ENCODE data around the gene FABP1.

FABP1 gene

GRCh38 chr2:88110830-88111229 lies 17.0 kb downstream of the FABP1 start:
- DNase-seq: peak; percentile 91

DNA sequence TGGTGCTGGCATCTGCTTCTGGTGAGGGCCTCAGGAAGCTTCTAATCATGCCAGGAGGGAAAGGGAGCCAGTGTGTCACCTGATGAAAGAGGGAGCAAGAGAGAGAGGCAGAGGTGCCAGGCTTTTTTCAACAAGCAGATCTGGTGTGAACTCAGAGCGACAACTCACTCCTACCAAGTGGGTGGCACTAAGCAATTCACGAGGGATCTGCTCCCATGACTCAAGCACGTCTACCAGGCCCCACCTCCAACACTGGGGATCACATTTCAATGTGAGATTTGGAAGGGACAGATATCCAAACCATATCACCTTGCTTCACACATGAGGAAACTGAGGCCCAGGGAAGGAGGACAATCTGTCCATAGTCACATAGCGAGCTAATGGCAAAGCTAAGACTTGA lies 19.1 kb downstream of the FABP1 start:
- DNase-seq: peak; percentile 9

DNA sequence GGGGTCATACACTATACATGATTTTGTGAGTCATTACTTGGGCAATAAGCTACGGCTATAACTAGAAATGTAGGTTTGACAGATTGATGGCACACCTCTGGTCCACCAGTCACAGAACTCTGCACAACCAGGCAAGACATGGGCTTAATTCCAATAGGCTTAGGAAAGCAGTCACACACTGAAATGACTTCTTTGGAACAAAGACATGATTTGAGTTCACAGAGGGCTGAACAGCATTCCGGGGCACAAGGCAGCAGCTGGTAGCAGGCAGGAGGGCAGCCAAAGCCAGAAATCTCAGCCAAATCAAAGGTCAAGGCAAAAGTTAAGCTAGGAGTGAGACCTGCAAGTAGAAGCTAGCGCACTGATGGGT lies 27.4 kb downstream of the FABP1 start:
- DNase-seq: no peak

DNA sequence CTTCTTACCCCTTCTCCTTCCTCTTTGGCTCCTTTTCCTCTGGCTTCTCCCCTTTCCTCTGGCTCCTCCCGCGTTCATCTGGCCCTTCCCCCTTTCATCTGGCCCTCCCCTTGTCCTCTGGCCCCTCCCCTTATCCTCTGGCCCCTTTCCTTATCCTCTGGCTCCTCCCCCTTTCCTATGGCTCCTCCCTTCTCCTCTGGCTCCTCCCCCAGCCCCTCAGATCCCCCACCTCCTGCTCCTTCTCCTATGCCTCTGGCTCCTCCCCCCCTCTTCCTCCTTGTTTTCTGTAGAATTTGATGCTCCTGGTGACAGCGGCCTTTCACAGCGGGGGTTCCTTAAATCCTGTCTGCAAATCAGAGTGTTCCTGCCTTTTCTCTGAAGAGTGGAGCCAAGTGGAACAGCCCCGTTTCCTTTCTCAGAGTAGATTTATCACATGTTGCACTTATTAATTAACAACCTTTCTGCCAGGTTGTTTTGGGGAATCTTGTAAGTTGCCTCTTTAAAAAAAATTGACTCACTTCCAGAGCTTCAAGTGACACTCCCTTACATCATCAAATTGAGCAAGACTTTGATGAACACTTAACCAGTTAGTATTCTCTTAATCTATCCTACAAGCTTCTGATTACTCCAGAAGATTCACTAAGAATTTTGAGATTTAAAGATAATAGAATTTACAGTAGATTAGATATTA lies 27.9 kb downstream of the FABP1 start:
- DNase-seq: peak; percentile 39

- no peak for DNase-seq
Measured at GRCh38 chr2:88098558-88098900, 29.3 kb downstream of the FABP1 start.

GRCh38 chr2:88097891-88098557 lies 29.8 kb downstream of the FABP1 start:
- DNase-seq: no peak

DNA sequence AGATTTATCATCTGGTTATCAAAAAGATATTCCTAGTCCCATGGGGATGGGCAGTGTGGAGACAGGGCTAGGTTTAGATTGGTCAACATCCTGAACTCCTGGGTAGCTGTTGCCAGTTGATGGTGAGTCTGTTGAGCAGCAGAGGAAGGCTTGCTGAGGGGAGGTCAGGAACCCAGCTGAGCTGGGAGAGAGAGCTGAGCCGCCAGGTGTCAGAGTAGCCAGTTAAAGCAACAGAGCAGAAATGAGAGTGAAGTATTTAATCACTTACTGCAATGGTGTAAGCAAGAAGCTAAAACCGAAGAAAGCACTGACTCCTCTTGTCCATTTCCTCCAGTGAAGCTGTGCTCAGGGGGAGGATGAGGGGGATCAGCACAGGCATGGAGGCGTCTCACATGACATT lies 30.7 kb downstream of the FABP1 start:
- no peak for DNase-seq

- DNase-seq: no peak
Measured at GRCh38 chr2:88096708-88097107, 31.2 kb downstream of the FABP1 start.

DNA sequence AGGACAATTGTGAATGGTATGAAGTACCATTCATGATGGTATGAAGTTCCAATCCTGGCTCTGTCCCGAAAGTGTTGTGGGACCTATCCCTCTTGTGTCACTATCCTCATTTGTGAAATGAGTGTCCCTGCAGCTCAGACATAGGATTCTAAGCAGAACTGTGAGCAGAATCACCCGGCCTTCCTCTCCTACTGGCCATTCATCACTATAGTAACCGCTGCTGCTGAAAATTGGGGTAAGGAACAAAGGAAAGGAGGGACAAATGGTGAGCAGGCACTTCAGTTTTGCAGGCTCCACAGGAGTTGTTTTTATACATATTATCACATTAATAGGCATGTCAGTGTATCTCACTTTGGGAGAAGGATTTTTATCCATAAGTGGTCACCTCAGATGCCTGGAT lies 32.8 kb downstream of the FABP1 start:
- DNase-seq: no peak

- DNase-seq: no peak
Measured at GRCh38 chr2:88092773-88093172, 35.1 kb downstream of the FABP1 start.

GRCh38 chr2:88091943-88092342 lies 35.9 kb downstream of the FABP1 start:
- no peak for DNase-seq

DNA sequence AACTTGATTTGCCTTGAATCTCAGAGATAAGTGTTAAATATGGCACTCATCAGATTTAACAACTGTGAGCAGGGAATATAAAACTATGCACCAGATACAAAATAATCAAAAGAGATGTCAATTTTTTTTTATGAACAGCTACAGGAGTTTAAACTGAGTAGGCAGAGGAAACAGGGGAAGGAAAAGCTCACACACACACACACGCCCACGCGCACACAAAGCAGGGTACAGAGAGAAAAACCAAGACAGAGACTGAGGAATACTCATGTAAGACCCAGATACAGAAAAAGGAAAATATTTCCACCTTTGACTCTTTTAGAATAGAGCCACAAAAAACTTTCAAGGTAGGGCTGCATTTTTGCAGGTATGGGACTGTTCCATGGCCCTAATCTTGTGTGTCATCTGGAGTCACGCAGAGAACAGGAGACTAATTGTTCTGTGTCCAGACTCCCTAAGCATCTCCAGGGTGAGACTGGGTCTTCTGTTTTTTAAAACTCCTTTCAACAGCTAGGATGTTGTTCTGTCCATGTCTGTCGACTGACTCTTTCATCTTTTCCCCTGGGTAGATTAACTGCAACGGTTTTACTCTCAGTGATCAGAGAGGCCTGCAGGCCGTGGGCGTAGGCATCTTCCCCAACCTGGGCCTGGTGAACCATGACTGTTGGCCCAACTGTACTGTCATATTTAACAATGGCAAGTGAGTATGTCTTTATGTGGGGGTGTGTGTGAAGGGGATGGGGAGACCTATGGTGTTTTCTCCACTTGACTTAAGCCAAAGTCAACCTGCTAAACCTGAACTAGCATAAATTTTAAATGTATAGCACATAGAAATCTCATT lies 37.2 kb downstream of the FABP1 start:
- no peak for DNase-seq

DNA sequence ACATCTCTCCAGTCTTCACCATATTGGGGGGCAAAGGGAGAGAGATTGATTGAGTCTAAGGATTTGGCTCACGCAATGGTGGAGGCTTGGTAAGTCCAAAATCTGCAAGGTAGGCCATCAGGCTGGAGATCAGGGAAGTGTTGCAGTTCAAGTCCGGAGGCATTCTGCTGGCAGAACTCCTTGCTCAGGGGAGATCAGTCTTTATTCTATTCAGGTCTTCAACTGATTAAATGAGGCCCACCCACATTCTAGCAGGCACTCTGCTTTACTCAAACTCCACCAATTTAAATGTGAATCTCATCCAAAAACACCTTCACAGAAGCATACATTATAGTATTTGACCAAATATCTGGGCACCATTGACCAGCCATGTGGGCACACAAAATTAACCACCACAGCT lies 38.9 kb downstream of the FABP1 start:
- DNase-seq: no peak

DNA sequence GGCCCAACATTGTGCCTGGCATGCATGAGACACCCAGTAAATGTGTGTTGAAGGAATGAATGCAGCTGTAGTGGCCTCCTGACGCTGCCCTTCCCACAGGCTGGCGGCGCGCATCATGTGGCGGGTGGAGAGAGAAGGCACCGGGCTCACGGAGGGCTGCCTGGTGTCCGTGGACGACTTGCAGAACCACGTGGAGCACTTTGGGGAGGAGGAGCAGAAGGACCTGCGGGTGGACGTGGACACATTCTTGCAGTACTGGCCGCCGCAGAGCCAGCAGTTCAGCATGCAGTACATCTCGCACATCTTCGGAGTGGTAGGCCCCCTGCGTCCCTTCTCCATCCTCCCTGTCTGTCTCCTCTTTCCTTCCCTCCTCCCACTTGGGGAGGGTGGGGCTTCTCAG lies 40.1 kb downstream of the FABP1 start:
- DNase-seq: no peak

GRCh38 chr2:88087073-88087472 lies 40.8 kb downstream of the FABP1 start:
- no peak for DNase-seq

DNA sequence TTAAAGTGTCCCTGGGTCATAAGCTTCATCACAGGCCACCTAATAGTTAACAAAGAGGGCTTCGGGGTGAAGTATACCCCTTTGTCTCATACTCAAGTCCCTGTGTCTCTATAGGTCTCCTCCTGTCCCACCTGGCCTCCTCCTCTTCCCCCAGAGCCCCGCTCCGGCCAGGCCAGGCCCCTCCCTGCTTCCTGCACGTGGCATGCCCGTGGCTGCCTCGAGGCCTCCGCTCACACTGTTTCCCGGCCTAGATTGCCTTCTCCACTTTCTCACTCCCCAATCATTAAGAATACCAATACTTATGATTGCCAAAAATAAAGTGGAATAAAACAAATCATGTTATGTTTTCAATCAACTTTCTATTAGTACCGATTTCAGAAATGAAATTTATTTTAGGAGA lies 41.5 kb downstream of the FABP1 start:
- DNase-seq: no peak

GRCh38 chr2:88085602-88086001 lies 42.3 kb downstream of the FABP1 start:
- no peak for DNase-seq

GRCh38 chr2:88085099-88085498 lies 42.8 kb downstream of the FABP1 start:
- DNase-seq: no peak

- DNase-seq: no peak
Measured at GRCh38 chr2:88082781-88083180, 45.1 kb downstream of the FABP1 start.

DNA sequence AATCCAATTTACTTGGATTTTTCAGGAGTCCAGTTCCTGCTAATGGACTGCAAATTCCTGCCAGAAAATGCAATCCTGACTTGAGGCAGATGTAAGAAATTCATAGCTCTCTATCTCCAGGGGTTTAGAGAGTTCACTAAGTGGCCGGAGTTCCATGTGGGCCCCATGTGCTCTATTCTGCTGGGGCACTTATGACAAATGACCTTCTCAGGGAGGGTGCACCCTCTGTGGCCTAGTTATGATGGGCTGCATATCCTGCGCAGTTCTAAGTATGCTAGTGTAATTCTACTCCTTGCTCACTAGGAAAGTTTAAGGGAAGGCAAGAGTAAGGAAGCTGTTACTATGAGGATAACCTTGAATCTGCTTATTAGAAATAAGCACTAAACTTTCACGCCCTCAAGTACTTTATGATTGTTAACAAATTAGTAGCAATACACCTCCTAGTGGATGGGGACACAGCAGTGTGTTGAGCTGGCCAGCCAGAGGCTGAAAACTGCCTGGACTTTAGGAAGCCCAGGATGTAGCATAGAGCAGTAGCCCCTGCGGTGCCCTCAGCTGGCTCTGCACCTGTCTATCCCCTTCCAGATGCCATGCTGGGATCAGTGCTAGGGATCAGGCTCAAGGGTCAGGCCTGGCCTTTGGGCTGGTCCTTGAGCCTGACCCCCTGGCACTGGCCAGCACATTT lies 45.8 kb downstream of the FABP1 start:
- no peak for DNase-seq

- DNase-seq: no peak
Measured at GRCh38 chr2:88080545-88080944, 47.3 kb downstream of the FABP1 start.

DNA sequence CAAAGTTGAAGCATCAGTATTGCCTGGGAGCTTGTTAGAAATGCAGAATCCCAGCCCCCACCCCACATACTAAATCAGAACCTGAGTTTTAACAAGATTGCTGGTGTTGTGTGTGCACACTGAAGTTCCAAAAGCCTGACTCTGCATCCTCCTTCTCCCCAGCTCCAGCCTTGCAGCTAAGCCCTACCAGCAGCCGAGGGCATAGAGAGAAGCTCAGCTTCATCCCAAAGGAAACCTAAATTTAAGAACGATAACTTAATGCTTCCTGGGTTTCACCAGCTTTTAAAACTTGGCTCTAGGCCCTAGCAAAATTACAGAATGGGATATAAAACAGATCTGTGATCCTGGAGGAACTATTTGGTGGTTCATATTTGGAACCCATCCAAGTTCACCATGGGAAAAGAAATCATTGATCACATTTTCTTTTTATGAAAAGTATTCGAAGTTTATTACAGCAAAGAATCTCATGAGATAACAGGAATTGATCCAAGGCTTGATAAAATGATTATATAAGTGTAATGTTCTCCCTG lies 49.2 kb downstream of the FABP1 start:
- DNase-seq: no peak

DNA sequence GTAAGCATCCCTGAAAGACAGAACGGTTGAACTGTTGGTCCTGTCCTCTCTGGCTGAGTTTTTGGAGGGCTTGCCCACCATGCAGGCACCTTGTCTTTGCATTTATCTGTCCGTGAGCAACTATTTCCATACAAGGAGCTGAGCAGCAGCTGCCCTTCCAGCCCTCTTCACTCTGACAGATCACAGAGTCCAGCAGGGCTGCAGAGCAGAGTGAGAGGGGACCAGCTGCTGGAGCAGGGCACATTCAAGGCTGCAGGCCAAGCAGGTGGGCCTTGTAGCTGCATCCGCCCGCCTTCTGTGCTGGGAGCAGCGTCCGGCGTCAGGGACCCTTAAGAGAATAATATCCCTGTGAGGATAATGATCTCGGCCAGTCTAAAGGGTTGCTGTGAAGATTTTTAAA lies 50.8 kb downstream of the FABP1 start:
- DNase-seq: no peak
